ENCODE results near the gene SLC36A1. TPM values are rescaled to one million over a fixed set of nuclear protein-coding genes. Genes with fewer than 3 reads are reported as not detected.
"Not testable (repeated sequence)": the region's sequence is repeated elsewhere in the genome, so short reads cannot be mapped to it uniquely, and the experiment has no call there.

Gene SLC36A1
- polyA plus RNA-seq, 4 donors: 10.6 to 38.8 (median 25.4) TPM

DNA sequence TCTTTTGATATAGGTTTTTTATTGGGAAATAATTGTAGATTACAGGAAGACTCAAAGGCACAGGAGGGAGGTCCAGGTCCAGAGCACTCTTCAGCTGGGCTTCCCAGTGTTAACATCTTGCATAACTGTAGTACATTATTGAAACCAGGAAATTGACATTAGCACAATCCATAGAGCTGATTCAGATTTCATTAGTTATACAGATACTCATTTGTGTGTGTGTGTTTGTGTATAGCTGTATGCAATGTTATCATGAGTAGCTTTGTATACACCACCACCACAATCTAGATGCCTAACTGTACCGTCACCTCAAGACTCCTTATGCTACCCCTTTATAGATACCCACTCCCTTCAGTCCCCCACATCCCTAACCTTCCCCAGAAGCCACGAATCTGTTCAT lies 47.9 kb downstream of the SLC36A1 start:
- Histone ChIP-seq H3K27me3 (ENCODE audit: control insufficient read depth in 3 of 3, insufficient read depth in 3 of 3, low read length in 3 of 3) (no peaks in the 10 kb centered on the region), H3K36me3 (ENCODE audit: control insufficient read depth in 3 of 3, insufficient read depth in 2 of 3, low read depth in 1 of 3, low read length in 3 of 3) (peaks cover 0 to 22% (median 11%) of the 10 kb centered on the region in 3 donors), H3K4me1 (ENCODE audit: control insufficient read depth in 3 of 3, insufficient read depth in 2 of 3, low read depth in 1 of 3, low read length in 2 of 3) (no peaks in the 10 kb centered on the region), H3K4me3 (ENCODE audit: low read depth in 1 of 3, low read length in 3 of 3) (no peak overlapping the region), H3K9me3 (ENCODE audit: control insufficient read depth in 2 of 2, insufficient read depth in 1 of 2, low read depth in 1 of 2, low read length in 1 of 2) (no peaks in the 10 kb centered on the region), H3K27ac (ENCODE audit: low read depth in 1 of 3, low read length in 2 of 3) (no peak overlapping the region)
- 92 to 96% (median 92%) methylated on average over 2 of the region's 2 CpGs for WGBS, 3 donors
- no peak for FAIRE-seq
- DNase-seq: no peak

DNA sequence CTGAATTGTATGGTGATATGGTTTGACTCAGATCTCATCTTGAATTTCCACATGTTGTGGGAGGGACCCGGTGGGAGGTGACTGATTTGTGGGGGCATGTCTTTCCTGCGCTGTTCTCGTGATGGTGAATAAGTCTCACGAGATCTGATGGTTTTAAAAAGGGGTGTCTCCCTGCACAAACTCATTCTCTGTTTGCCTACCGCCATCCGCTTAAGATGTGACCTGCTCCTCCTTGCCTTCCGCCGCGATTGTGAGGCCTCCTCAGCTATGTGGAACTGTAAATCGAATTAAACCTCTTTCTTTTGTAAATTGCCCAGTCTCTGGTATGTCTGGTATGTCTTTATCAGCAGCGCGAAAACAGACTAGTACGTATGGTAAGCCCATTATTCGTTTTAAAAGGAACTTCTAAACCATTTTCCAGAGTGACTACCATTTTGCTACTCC lies 48.7 kb downstream of the SLC36A1 start:
- H3K4me1 ChIP-seq (ENCODE audit: control insufficient read depth in 3 of 3, insufficient read depth in 2 of 3, low read depth in 1 of 3, low read length in 2 of 3): no peaks in the 10 kb centered on the region
- no peak overlapping the region for H3K4me3 ChIP-seq (ENCODE audit: low read depth in 1 of 3, low read length in 3 of 3)
- no peaks in the 10 kb centered on the region for H3K9me3 ChIP-seq (ENCODE audit: control insufficient read depth in 2 of 2, insufficient read depth in 1 of 2, low read depth in 1 of 2, low read length in 1 of 2)
- peaks cover 0 to 17% (median 9%) of the 10 kb centered on the region in 3 donors for H3K36me3 ChIP-seq (ENCODE audit: control insufficient read depth in 3 of 3, insufficient read depth in 2 of 3, low read depth in 1 of 3, low read length in 3 of 3)
- no peak overlapping the region for H3K27ac ChIP-seq (ENCODE audit: low read depth in 1 of 3, low read length in 2 of 3)
- no peak for FAIRE-seq
- WGBS, 3 donors: 76 to 88% (median 88%) methylated on average over 14 of the region's 14 CpGs
- DNase-seq: no peak
- no peaks in the 10 kb centered on the region for H3K27me3 ChIP-seq (ENCODE audit: control insufficient read depth in 3 of 3, insufficient read depth in 3 of 3, low read length in 3 of 3)

DNA sequence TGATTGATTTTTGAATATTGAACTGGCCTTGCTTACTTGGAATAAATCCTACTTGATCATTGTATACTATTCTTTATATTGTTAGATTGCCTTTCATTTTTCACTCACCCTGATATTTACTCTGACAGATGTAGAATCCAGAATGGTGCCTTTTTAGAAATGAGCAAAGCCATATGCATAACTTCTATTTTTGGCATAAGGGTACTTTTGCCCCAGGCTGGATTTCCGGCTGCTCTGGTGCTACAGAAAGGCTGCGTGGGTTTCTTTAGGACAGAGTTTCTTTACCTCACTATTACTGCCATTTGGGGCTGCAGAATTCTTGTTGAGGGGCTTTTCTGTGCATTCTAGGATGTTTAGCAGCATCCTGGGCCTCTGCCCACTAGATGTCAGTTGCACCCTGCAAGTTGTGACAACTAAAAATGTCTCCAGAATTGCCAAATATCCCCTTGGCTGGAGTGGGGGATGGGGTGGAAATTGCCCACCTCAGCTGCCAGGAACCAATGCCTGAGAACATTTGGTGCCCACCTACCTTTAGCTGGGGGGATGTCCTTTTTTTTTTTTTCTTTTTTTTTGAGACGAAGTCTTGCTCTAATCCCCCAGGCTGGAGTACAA lies 50.1 kb downstream of the SLC36A1 start:
- Histone ChIP-seq H3K4me3 (ENCODE audit: low read depth in 1 of 3, low read length in 3 of 3) (no peak overlapping the region), H3K36me3 (ENCODE audit: control insufficient read depth in 3 of 3, insufficient read depth in 2 of 3, low read depth in 1 of 3, low read length in 3 of 3) (peaks cover 0 to 12% (median 4%) of the 10 kb centered on the region in 3 donors), H3K9me3 (ENCODE audit: control insufficient read depth in 2 of 2, insufficient read depth in 1 of 2, low read depth in 1 of 2, low read length in 1 of 2) (no peaks in the 10 kb centered on the region), H3K27me3 (ENCODE audit: control insufficient read depth in 3 of 3, insufficient read depth in 3 of 3, low read length in 3 of 3) (no peaks in the 10 kb centered on the region), H3K4me1 (ENCODE audit: control insufficient read depth in 3 of 3, insufficient read depth in 2 of 3, low read depth in 1 of 3, low read length in 2 of 3) (no peaks in the 10 kb centered on the region), H3K27ac (ENCODE audit: low read depth in 1 of 3, low read length in 2 of 3) (no peak overlapping the region)
- no peak for FAIRE-seq
- WGBS, 3 donors: 83 to 94% (median 92%) methylated on average over 3 of the region's 3 CpGs
- DNase-seq: no peak

- no peak overlapping the region for H3K27ac ChIP-seq (ENCODE audit: low read depth in 1 of 3, low read length in 2 of 3)
- 83 to 93% (median 89%) methylated on average over 8 of the region's 8 CpGs for WGBS, 3 donors
- peaks cover 0 to 12% (median 0%) of the 10 kb centered on the region in 3 donors for H3K36me3 ChIP-seq (ENCODE audit: control insufficient read depth in 3 of 3, insufficient read depth in 2 of 3, low read depth in 1 of 3, low read length in 3 of 3)
- no peaks in the 10 kb centered on the region for H3K4me1 ChIP-seq (ENCODE audit: control insufficient read depth in 3 of 3, insufficient read depth in 2 of 3, low read depth in 1 of 3, low read length in 2 of 3)
- H3K9me3 ChIP-seq (ENCODE audit: control insufficient read depth in 2 of 2, insufficient read depth in 1 of 2, low read depth in 1 of 2, low read length in 1 of 2): no peaks in the 10 kb centered on the region
- H3K4me3 ChIP-seq (ENCODE audit: low read depth in 1 of 3, low read length in 3 of 3): no peak overlapping the region
- DNase-seq: no peak
- no peak for FAIRE-seq
- no peaks in the 10 kb centered on the region for H3K27me3 ChIP-seq (ENCODE audit: control insufficient read depth in 3 of 3, insufficient read depth in 3 of 3, low read length in 3 of 3)
Measured at GRCh38 chr5:151498395-151499155, 51.2 kb downstream of the SLC36A1 start.

DNA sequence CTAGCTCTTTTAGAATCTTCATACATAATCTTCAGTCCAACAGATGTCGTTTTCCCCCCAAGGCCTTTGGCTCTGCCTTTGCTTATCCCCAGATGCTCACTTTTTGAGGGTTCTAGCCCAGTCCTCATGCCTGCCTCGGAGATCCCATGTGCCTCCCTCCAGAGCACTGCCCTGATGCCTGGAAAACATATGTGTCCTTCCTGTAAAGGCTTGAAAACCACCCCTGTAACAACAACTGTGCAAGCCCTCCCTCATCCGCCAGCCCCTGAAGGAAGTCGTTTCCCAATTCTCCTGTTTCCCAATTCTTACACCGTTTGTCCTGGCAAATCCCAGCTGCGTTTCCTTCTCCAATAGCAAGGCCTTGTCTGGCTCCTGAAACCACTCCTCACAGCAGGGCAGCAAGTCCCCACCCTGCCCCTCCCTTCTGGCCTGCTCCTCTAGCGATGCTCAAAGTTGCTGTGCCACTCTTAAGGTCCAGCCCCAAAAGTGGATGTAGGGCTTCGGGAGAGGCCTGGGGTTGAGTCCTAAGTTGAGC lies 52.2 kb downstream of the SLC36A1 start:
- FAIRE-seq: no peak

DNA sequence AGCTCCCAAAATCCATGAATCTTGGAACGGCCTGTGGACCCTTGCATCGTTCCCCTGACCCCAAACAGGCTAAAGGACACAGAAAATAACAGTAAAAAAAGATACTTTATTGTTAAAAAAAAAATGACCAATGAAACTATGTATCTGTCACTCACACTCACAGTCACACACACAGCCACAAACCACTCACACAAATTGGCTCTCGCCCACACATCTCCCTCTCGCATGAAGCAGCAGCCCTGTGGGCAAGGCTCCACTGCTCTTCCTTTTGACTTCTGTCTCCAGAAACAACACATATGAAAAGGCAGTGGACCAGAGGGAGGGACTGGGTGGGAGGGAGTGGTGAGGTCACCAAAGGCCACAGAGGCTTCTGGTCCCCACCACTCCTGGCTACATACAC lies 56.6 kb downstream of the SLC36A1 start:
- no peaks in the 10 kb centered on the region for H3K27me3 ChIP-seq (ENCODE audit: control insufficient read depth in 3 of 3, insufficient read depth in 3 of 3, low read length in 3 of 3)
- peaks cover 0 to 4% (median 0%) of the 10 kb centered on the region in 3 donors for H3K4me1 ChIP-seq (ENCODE audit: control insufficient read depth in 3 of 3, insufficient read depth in 2 of 3, low read depth in 1 of 3, low read length in 2 of 3)
- no peak for FAIRE-seq
- peaks cover 0 to 25% (median 0%) of the 10 kb centered on the region in 3 donors for H3K36me3 ChIP-seq (ENCODE audit: control insufficient read depth in 3 of 3, insufficient read depth in 2 of 3, low read depth in 1 of 3, low read length in 3 of 3)
- no peak for DNase-seq
- H3K9me3 ChIP-seq (ENCODE audit: control insufficient read depth in 2 of 2, insufficient read depth in 1 of 2, low read depth in 1 of 2, low read length in 1 of 2): no peaks in the 10 kb centered on the region
- H3K4me3 ChIP-seq (ENCODE audit: low read depth in 1 of 3, low read length in 3 of 3): no peak overlapping the region
- 84 to 86% (median 85%) methylated on average over 4 of the region's 4 CpGs for WGBS, 3 donors
- H3K27ac ChIP-seq (ENCODE audit: low read depth in 1 of 3, low read length in 2 of 3): no peak overlapping the region

More for the DNA sequence above, 52.2 kb downstream of the SLC36A1 start:
- WGBS, 3 donors: 78 to 82% (median 81%) methylated on average over 8 of the region's 8 CpGs
- Histone ChIP-seq H3K27me3 (ENCODE audit: control insufficient read depth in 3 of 3, insufficient read depth in 3 of 3, low read length in 3 of 3) (no peaks in the 10 kb centered on the region), H3K27ac (ENCODE audit: low read depth in 1 of 3, low read length in 2 of 3) (no peak overlapping the region), H3K4me1 (ENCODE audit: control insufficient read depth in 3 of 3, insufficient read depth in 2 of 3, low read depth in 1 of 3, low read length in 2 of 3) (no peaks in the 10 kb centered on the region), H3K4me3 (ENCODE audit: low read depth in 1 of 3, low read length in 3 of 3) (no peak overlapping the region), H3K36me3 (ENCODE audit: control insufficient read depth in 3 of 3, insufficient read depth in 2 of 3, low read depth in 1 of 3, low read length in 3 of 3) (peaks cover 0 to 14% (median 0%) of the 10 kb centered on the region in 3 donors), H3K9me3 (ENCODE audit: control insufficient read depth in 2 of 2, insufficient read depth in 1 of 2, low read depth in 1 of 2, low read length in 1 of 2) (no peaks in the 10 kb centered on the region)
- DNase-seq: no peak

- not testable (repeated sequence) for H3K27ac ChIP-seq (ENCODE audit: low read depth in 1 of 3, low read length in 2 of 3); H3K4me3 ChIP-seq (ENCODE audit: low read depth in 1 of 3, low read length in 3 of 3); H3K4me1 ChIP-seq (ENCODE audit: control insufficient read depth in 3 of 3, insufficient read depth in 2 of 3, low read depth in 1 of 3, low read length in 2 of 3); FAIRE-seq; H3K9me3 ChIP-seq (ENCODE audit: control insufficient read depth in 2 of 2, insufficient read depth in 1 of 2, low read depth in 1 of 2, low read length in 1 of 2); H3K27me3 ChIP-seq (ENCODE audit: control insufficient read depth in 3 of 3, insufficient read depth in 3 of 3, low read length in 3 of 3); DNase-seq
- H3K36me3 ChIP-seq (ENCODE audit: control insufficient read depth in 3 of 3, insufficient read depth in 2 of 3, low read depth in 1 of 3, low read length in 3 of 3): peaks cover 0 to 25% (median 2%) of the 10 kb centered on the region in 3 donors
- WGBS, 3 donors: 88 to 98% (median 95%) methylated on average over 10 of the region's 10 CpGs
Measured at GRCh38 chr5:151508308-151508707, 60.9 kb downstream of the SLC36A1 start.

- no peak for FAIRE-seq
- Histone ChIP-seq H3K9me3 (ENCODE audit: control insufficient read depth in 2 of 2, insufficient read depth in 1 of 2, low read depth in 1 of 2, low read length in 1 of 2) (no peaks in the 10 kb centered on the region), H3K27me3 (ENCODE audit: control insufficient read depth in 3 of 3, insufficient read depth in 3 of 3, low read length in 3 of 3) (no peaks in the 10 kb centered on the region), H3K36me3 (ENCODE audit: control insufficient read depth in 3 of 3, insufficient read depth in 2 of 3, low read depth in 1 of 3, low read length in 3 of 3) (peaks cover 0 to 23% (median 2%) of the 10 kb centered on the region in 3 donors), H3K4me1 (ENCODE audit: control insufficient read depth in 3 of 3, insufficient read depth in 2 of 3, low read depth in 1 of 3, low read length in 2 of 3) (peaks cover 0 to 8% (median 0%) of the 10 kb centered on the region in 3 donors), H3K27ac (ENCODE audit: low read depth in 1 of 3, low read length in 2 of 3) (peak overlapping the region in 1 of 3 donors; percentile 9), H3K4me3 (ENCODE audit: low read depth in 1 of 3, low read length in 3 of 3) (no peak overlapping the region)
- 80 to 87% (median 83%) methylated on average over 5 of the region's 5 CpGs for WGBS, 3 donors
- peak in 1 of 2 donors; percentile 32 for DNase-seq
Measured at GRCh38 chr5:151509231-151509630, 61.8 kb downstream of the SLC36A1 start.
